Liver (tissue), 9 donors: Measurements from ENCODE around the gene SERPINA6. TPM values are rescaled to one million over a fixed set of nuclear protein-coding genes. Genes with fewer than 3 reads are reported as not detected.
A peak's percentile ranks its signal among the peaks of the same experiment; 100 is the strongest.
"Not testable (repeated sequence)": the region's sequence is repeated elsewhere in the genome, so short reads cannot be mapped to it uniquely, and the experiment has no call there.

Experiments used
- DNase-seq: peaks from one replicate; pipeline ENCODE4 v3.0.0-alpha.2; 2017; ENCODE audit warnings: low spot score
- H3K27ac ChIP-seq, 2 donors: one replicate each; pipeline ENCODE4 v1.7.0; 2013; ENCODE audit warnings: inconsistent platforms in 2 of 2, low read length in 2 of 2, control low read depth in 1 of 2, low read depth in 1 of 2, mild to moderate bottlenecking in 1 of 2
- H3K27me3 ChIP-seq, 4 donors: one replicate each; pipeline versions ENCODE4 v1.6.1 to v1.7.0; 2013; ENCODE audit warnings: low read length in 3 of 4, inconsistent platforms in 1 of 4, mild to moderate bottlenecking in 1 of 4, moderate library complexity in 1 of 4; ENCODE audit not compliant: control insufficient read depth in 4 of 4, insufficient read depth in 4 of 4
- H3K36me3 ChIP-seq, 4 donors: one replicate each; pipeline versions ENCODE4 v1.6.1 to v1.7.0; 2013; ENCODE audit warnings: low read length in 3 of 4, mild to moderate bottlenecking in 3 of 4, low read depth in 1 of 4, moderate library complexity in 1 of 4; ENCODE audit not compliant: control insufficient read depth in 4 of 4, insufficient read depth in 3 of 4
- H3K4me1 ChIP-seq, 4 donors: one replicate each; pipeline versions ENCODE4 v1.6.1 to v1.7.0; 2013; ENCODE audit warnings: low read length in 3 of 4, mild to moderate bottlenecking in 3 of 4, moderate library complexity in 1 of 4; ENCODE audit not compliant: control insufficient read depth in 4 of 4, insufficient read depth in 4 of 4
- H3K4me3 ChIP-seq, 3 donors: one replicate each; pipeline versions ENCODE4 v1.6.1 to v1.7.0; 2013; ENCODE audit warnings: low read length in 3 of 3, control low read depth in 1 of 3, low read depth in 1 of 3, mild to moderate bottlenecking in 1 of 3
- H3K9ac ChIP-seq, 2 donors: one replicate each; pipeline ENCODE4 v1.7.0; 2013; ENCODE audit warnings: low read length in 2 of 2, mild to moderate bottlenecking in 2 of 2, moderate library complexity in 2 of 2, control low read depth in 1 of 2, low read depth in 1 of 2
- H3K9me3 ChIP-seq, 4 donors: one replicate each; pipeline versions ENCODE4 v1.6.1 to v1.7.0; 2013; ENCODE audit warnings: low read length in 3 of 4; ENCODE audit not compliant: control insufficient read depth in 4 of 4
- ATF3 ChIP-seq: IDR thresholded peaks from 2 replicates; pipeline ENCODE4 v1.6.1; 2016; ENCODE audit warnings: antibody characterized with exemption
- CTCF ChIP-seq: fragments of 150-350 bp; IDR thresholded peaks from 2 replicates; pipeline ENCODE4 v1.5.1; 2017; ENCODE audit warnings: improper control_type of control experiment, low read depth, low read length; ENCODE audit not compliant: missing input control
- EGR1 ChIP-seq, 2 donors: IDR thresholded peaks; 2 replicates each; pipeline ENCODE4 v1.6.1; 2016 to 2018; ENCODE audit warnings: antibody characterized with exemption in 2 of 2, low read depth in 2 of 2
- FOXA1 ChIP-seq: IDR thresholded peaks from 2 replicates; pipeline ENCODE4 v1.6.1; 2016; ENCODE audit warnings: antibody characterized with exemption
- FOXA2 ChIP-seq: IDR thresholded peaks from 2 replicates; pipeline ENCODE4 v1.6.1; 2016; ENCODE audit warnings: antibody characterized with exemption
- GABPA ChIP-seq, 2 donors: IDR thresholded peaks in 1 of 2; conservative IDR thresholded peaks in 1 of 2; 2 replicates each; pipeline ENCODE4 v1.6.1; 2016; ENCODE audit warnings: antibody characterized with exemption in 2 of 2, mild to moderate bottlenecking in 1 of 2, moderate library complexity in 1 of 2
- HNF4A ChIP-seq, 2 donors: conservative IDR thresholded peaks; 2 replicates each; pipeline ENCODE4 v1.6.1; 2016; ENCODE audit warnings: antibody characterized with exemption in 2 of 2, mild to moderate bottlenecking in 2 of 2
- HNF4G ChIP-seq: IDR thresholded peaks from 2 replicates; pipeline ENCODE4 v1.6.1; 2016; ENCODE audit warnings: antibody characterized with exemption
- JUND ChIP-seq, 2 donors: IDR thresholded peaks; 2 replicates each; pipeline ENCODE4 v1.6.1; 2016; ENCODE audit warnings: antibody characterized with exemption in 2 of 2
- MAX ChIP-seq: IDR thresholded peaks from 2 replicates; pipeline ENCODE4 v1.6.1; 2016; ENCODE audit warnings: antibody characterized with exemption
- NR2F2 ChIP-seq: IDR thresholded peaks from 2 replicates; pipeline ENCODE4 v1.6.1; 2016; ENCODE audit warnings: antibody characterized with exemption
- RAD21 ChIP-seq, 2 donors: IDR thresholded peaks; 2 replicates each; pipeline ENCODE4 v1.6.1; 2016; ENCODE audit warnings: antibody characterized with exemption in 2 of 2, mild to moderate bottlenecking in 2 of 2
- REST ChIP-seq: IDR thresholded peaks from 2 replicates; pipeline ENCODE4 v1.6.1; 2016; ENCODE audit warnings: antibody characterized with exemption, mild to moderate bottlenecking
- RXRA ChIP-seq, 2 donors: IDR thresholded peaks; 2 replicates each; pipeline ENCODE4 v1.6.1; 2017 to 2018; ENCODE audit warnings: antibody characterized with exemption in 2 of 2, mild to moderate bottlenecking in 1 of 2
- SP1 ChIP-seq: IDR thresholded peaks from 2 replicates; pipeline ENCODE4 v1.6.1; 2018; ENCODE audit warnings: antibody characterized with exemption, mild to moderate bottlenecking
- TAF1 ChIP-seq: conservative IDR thresholded peaks from 2 replicates; pipeline ENCODE4 v1.6.1; 2016; ENCODE audit warnings: antibody characterized with exemption, mild to moderate bottlenecking
- YY1 ChIP-seq: IDR thresholded peaks from 2 replicates; pipeline ENCODE4 v1.6.1; 2016; ENCODE audit warnings: antibody characterized with exemption, mild to moderate bottlenecking
- ZBTB33 ChIP-seq: IDR thresholded peaks from 2 replicates; pipeline ENCODE4 v1.6.1; 2016; ENCODE audit warnings: antibody characterized with exemption
- WGBS: extraction: QIAGEN DNeasy Blood & Tissue Kit; methylation state at CpG from one replicate; pipeline ENCODE4 v1.1.7; 2013; 5-methylcytosine and 5-hydroxymethylcytosine counted together
- polyA plus RNA-seq, 2 donors: library from polyadenylated mRNA; stranded (reverse) in 1 of 2; unstranded in 1 of 2; fragments of 200-250 nt in 1 of 2; fragments of >200 nt in 1 of 2; fragmentation: Nextera tagmentation in 1 of 2; extraction: Ambion mirVana in 1 of 2; gene quantifications; one replicate each; pipeline versions ENCODE4 v1.2.1 to v1.2.3, GENCODE V29; 2013 to 2015
- total RNA-seq, 2 donors: library from RNA; depleted of rRNA; stranded (reverse); fragments of >200 nt; gene quantifications; one replicate each; pipeline ENCODE4 v1.2.3, GENCODE V29; 2014
- donor health status: healthy.
- donor health status: healthy.
- donor health status: healthy.
- donor health status: healthy.
- donor health status: healthy.

SERPINA6 gene
- total and polyA plus RNA-seq, 4 donors, result 188 to 357 (median 328) TPM

GRCh38 chr14:94354638-94355185, 31.6 kb upstream of the SERPINA6 start:
- Histone ChIP-seq H3K4me3 (no peak overlapping the region), H3K36me3 (no peaks in the 10 kb centered on the region), H3K27ac (peak overlapping the region; percentile 16 to 82), H3K4me1 (peaks cover 9 to 20% (median 12%) of the 10 kb centered on the region in 4 donors), H3K9me3 (no peaks in the 10 kb centered on the region), H3K27me3 (no peaks in the 10 kb centered on the region), H3K9ac (peak overlapping the region in 1 of 2 donors; percentile 7)
- TF ChIP-seq JUND (IDR thresholded peaks at IDR 0.05), result no peak
- no peak for TF ChIP-seq ZBTB33
- no peak for TF ChIP-seq YY1
- TF ChIP-seq GABPA (IDR thresholded peaks at IDR 0.05 in 1 of 2, conservative IDR thresholded peaks at IDR 0.05 in 1 of 2), result no peak
- TF ChIP-seq SP1, result no peak
- TF ChIP-seq RAD21 (IDR thresholded peaks at IDR 0.05), result no peak
- no peak for TF ChIP-seq ATF3
- TF ChIP-seq CTCF, result no peak
- TF ChIP-seq REST, result no peak
- TF ChIP-seq TAF1, result no peak
- TF ChIP-seq EGR1 (IDR thresholded peaks at IDR 0.05; ENCODE audit: low read depth in 2 of 2), result no peak
- no peak for TF ChIP-seq MAX
- TF ChIP-seq HNF4A (conservative IDR thresholded peaks at IDR 0.05), result no peak
- TF ChIP-seq FOXA2, result no peak
- no peak for TF ChIP-seq HNF4G
- no peak for TF ChIP-seq RXRA (IDR thresholded peaks at IDR 0.05)
- no peak for TF ChIP-seq FOXA1
- no peak for TF ChIP-seq NR2F2
- DNase-seq, result no peak
- WGBS, result 87% methylated on average over 3 of the region's 3 CpGs

GRCh38 chr14:94354190-94354589, 31.1 kb upstream of the SERPINA6 start:
- not testable (repeated sequence) for H3K4me3 ChIP-seq, H3K9me3 ChIP-seq, H3K9ac ChIP-seq, H3K27me3 ChIP-seq, H3K36me3 ChIP-seq, DNase-seq, H3K27ac ChIP-seq
- WGBS, result 79% methylated on average over 8 of the region's 8 CpGs
- H3K4me1 ChIP-seq, result peaks cover 9 to 20% (median 12%) of the 10 kb centered on the region in 4 donors
